ENCODE results near the gene PHLDA1.
"Not testable (repeated sequence)": the region's sequence is repeated elsewhere in the genome, so short reads cannot be mapped to it uniquely, and the experiment has no call there.

PHLDA1 gene

DNA sequence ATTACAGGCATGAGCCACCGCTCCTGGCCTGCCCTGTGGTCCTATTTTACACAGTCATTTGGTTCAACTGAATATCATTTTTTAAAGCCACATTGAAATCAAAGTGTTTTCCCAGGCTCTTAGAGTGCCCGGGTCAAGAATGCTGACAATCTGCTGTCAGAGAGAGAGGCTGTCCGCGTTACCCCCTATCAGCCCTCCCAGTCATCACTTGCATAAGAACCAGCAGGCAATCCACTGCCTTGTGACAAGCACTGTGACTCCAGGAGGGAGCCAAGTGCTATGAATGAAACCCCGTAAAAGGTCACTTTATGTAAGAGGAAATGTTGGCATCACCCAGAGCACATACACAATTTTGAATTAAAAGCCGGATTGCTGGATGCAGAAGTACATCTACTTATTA lies 13.5 kb downstream of the PHLDA1 start:
- no peak for DNase-seq

DNA sequence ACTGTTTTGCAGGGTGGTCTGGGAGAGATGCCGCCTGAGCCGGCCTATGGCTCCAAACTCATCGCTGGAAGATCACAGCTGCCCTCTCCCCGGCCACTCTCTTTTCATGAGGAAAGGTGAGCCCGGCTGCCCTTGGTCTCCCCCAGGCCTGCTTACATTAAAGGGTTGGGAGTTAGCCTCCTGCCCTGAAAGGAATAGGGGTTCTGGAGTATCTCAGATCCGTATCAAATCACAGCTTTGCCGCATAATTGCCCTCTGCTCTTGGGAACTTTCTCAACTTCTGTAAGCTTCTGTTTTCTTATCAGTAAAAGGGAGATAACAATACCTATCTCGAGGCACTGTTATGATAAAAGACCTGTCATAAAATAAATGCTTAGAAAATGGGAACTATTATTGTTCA lies 17.6 kb downstream of the PHLDA1 start:
- no peak for DNase-seq

DNA sequence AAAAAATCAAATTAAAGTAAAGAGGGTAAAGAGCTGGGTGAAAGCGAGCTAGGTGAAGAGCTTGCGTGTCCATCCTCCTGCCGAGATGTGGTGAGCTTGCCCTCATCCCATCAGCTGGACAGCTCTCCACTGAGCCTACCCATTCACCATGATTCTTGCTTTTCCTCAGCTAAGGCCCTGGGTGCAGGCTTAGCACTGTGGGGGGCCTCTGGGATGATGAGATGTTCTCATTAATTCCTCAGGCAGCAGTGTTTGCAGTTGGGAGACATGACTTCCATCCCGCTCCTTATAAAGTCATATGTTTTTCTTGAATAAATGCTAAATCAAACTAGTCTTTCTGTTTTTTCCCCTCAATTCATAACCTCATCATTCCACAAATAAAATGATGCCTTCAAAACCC lies 18.0 kb downstream of the PHLDA1 start:
- DNase-seq, result no peak

DNA sequence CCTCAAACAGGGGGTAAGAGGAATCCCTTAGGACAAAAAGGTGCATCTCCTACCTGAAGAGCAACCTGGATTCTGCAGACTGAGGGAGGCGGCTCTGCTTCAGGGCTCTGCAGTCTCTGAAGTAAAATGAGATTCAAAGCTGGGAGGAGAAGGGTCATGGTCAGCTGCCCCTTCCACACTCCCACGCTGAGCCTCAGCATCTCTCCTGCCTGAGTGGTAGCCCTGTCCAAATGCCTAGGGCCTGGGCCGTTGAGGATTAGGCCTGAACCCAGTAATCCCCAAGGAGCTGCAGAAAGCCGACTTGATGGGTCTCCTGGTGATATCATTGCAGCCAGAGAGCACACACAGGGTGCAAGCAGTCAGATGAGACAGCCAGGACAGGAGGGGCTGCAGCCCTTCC lies 18.9 kb downstream of the PHLDA1 start:
- DNase-seq, result no peak

DNA sequence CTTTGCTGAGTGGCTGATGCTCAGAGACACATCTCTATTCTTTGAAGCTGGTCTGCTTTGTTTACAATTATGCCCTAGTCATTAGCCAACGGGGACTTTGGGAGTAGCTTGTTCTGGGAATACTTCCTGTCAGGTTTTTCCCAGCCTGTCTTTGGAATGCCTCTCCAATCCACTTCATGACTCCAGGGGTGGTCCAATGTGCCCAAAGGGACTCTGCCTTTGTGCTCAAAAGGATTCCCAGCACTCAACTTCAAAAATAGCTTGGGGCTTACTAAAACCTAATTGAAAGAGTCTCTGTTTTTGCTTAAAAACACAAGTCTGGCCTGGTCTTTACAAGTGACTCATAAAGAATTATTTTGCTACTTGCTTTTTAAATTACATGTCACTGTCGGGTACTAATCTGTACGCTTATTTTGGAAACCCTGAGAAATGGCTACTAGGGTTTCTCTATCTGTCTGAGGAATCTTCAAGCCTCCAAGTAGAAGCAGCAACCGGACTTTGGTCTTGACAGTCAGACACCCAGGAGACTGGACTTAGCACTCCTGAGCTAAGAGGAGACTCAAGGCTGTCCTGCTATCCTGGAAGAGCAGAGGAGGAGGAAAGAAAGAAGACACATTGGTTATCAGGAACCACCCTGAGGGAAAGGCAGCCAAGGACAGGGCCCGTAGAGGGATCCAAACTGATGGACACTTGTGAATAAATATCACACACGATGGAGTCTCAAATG lies 20.7 kb downstream of the PHLDA1 start:
- no peak for DNase-seq

DNA sequence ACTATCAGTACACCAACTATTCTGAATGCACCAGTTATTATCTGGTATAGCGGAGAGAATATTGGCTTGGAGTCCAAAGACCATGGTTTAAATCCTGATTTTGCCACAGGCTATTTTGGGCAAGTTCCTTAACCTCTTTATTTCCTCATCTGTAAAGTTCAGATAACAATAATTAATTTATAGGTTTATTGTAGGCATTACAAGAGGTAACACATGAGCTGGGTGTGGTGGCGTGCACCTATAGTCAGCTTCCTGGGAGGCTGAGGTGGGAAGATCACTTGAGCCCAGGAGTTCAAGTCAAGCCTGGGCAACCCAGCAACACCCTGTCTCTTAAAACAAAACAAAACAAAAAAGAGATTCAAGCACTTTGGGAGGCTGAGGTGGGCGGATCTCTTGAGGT lies 23.1 kb downstream of the PHLDA1 start:
- DNase-seq, result no peak

DNA sequence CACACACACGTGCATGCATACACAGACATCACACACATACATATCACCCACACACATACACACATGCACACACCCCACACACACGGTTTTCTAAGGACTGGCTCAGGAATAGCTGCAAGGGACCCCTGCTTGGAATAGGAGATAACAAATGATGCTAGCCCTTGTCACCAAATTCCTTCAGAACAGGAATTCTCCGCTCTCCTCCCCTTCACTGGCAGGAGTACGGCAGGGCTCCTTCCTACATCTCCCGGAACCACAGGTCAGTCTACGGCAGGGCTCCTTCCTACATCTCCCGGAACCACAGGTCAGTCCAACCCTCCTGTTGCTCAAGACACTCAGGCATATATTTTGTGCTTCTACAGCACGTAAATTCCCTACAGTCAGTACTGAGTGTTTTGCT lies 23.9 kb downstream of the PHLDA1 start:
- DNase-seq, result no peak

DNA sequence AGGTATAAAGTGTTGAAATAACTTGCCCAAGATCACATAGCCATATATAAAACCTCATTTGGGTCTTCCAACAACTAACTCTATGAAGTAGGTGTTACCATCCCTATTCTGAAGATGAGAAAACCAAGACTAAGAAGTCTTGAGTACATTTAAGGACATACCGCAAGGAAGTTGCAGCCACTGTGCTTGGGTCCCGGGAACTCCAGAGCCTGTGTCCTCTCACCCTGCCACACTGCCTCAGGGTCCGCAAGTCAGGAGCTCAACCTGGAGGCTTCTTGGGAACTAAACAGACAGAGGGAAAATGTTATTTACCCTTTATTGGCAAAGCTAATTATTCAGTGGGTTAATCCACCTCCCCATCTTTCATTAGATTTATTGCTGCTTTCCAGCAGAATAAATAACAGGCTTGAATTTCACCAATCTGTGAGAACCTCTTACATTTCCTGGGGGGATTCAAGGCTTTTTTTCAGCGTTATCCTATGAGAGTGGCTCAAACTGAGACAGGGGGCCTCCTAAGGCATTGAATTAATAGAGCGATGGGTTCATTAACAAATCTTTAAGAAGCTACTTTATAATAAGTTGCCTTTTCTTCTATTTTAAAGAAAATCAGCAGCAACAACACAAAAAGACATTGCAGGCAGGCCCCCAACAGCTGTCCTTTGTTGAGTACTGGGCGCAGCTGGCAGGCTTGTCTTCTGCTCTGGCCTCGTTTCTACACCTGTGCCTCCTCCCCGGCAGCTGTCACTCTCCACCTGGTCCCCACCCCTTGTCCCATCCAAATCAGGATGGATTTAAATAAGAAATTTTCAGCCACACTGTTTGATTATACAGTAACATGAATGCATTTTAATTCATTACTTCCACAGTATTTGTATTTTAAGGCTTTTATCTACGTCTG lies 25.3 kb downstream of the PHLDA1 start:
- DNase-seq, result no peak

DNA sequence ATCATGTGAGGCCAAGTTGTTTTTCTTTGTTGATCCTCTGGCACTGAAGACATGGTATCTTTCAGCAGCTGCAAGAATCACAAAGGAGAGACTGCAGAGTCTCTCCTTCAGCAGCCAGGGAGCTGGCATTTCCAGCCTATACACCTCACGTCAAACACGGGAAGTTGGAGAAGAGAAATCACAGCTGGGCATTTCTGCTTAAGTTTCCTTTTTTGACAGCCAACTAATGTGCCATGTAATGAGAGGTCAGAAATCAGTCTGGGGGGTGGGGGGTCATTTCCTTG lies 28.3 kb downstream of the PHLDA1 start:
- no peak for DNase-seq

DNA sequence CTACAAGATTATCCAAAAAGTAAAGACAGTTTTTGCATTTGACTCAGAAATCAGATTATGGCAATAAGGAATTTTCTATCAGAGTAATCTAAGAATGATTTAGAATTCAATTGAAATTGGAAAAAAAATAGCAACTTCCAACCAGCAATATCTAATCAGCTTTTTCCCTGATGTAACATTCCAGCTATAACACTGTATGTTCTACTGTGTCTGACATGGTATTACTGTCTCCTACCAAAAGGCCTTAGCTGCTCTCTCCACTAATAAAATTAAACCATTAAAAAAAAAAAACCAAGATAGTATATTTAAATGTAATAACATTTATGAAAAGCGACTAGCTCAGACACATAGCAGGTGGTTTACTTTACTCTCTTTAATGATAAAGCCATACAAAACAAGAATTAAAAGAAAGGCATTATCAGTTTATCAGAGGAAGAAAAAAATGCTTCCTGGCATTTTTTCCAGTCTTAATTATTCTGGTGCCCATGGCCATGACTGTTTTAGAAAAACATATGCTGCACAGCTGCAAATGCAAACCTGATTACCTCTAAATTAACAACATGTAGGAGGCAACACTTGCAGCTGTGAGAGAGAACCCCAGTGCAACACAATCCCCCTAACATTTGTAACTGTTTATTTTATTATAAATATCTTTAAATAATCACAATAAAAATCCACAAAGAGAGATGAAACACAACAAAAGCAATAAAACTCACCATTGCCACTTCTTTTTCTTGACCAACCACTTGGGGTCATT lies 28.8 kb downstream of the PHLDA1 start:
- no peak for DNase-seq

DNA sequence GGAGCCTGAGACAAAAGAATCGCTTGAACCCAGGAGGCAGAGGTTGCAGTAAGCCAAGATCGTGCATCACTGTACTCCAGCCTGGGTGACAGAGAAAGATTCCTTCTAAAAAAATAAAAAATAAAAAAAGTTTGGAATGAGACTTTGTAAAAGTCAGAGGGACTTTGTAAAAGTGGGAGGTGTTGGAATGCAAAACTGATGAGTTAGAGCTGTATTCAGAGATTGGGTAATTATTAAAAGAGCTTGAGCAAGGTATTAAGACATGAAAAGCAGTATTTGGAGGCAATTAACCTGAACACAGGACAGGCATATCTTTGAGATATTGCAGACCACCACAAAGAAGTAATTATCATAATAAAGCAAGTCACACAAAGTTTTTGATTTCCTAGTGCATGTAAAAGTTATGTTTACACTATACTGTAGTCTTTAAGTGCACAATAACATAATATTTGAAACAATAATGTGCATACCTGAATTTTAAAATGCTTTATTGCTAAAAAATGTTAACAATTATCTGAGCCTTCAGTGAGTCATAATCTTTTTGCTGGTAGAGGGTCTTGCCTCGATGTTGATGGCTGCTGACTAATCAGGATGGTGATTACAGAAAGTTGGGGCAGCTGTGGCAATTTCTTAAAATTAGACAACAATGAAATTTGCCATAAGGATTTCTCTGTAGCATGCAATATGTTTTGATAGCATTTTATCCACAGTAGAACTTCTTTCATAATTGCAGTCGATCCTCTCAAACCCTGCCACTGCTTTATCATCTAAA lies 33.1 kb downstream of the PHLDA1 start:
- no peak for DNase-seq

DNA sequence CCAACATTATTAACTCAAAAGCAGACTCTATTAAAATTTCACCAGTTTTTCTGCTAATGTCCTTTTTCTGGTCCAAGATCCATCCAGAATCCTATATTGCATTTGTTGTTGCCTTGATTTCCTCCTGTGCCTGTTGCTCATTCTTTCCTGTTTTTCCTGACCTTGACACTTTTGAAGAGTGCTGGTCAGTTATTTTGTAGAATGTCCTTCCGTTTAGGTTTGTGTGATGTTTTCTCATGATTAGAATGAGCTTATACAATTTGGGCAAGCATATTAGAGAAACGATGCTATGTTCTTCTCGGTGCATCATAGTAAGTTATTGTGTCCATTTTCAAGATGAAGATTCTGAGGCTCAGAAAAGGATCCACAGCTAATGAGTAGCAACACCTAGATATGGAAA lies 33.9 kb downstream of the PHLDA1 start:
- DNase-seq, result no peak

DNA sequence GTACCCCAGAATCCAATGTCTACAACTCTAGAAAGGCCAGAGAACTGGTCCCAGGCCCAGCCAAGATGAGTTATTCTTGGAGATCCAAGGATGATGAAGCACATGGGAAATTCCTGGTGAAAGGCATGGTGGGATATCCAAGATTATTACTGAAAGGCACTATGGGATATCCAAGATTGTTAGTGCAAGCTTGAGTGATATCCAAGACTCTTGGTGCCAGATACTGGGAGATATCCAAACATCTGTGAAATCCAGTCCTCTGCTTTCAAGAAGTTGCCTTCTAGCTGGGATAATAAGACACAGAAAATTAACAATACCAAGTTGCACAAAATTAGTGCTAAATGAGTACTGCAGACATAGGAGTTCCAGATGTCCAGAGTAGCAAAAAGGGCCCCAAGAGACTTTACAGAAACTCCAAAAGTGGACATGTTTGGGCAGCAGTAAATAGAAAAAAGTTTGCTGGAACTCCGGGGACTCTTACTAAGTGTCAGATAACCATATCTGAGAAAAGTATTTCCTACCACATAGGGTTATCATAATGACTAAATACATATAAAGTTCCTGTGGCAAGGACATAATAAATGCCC lies 34.6 kb downstream of the PHLDA1 start:
- DNase-seq, result no peak

DNA sequence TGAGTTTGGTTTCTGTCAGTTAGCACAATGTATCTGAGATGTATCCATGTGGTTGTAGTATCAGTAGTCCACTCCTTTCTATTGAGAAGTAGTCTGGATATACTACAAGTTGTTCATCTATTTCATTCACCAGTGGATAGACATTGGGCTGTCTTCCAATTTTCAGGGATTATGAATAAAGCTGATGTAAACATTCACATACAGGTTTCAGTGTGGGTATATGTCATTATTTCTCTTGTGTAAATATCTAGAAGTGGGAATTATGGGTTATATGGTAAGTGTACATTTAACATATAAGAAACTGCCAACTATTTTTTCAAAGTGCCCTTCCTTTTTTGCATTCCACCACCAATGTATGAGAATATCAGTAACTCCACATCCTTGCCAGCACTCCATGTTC lies 35.9 kb downstream of the PHLDA1 start:
- DNase-seq, result no peak

DNA sequence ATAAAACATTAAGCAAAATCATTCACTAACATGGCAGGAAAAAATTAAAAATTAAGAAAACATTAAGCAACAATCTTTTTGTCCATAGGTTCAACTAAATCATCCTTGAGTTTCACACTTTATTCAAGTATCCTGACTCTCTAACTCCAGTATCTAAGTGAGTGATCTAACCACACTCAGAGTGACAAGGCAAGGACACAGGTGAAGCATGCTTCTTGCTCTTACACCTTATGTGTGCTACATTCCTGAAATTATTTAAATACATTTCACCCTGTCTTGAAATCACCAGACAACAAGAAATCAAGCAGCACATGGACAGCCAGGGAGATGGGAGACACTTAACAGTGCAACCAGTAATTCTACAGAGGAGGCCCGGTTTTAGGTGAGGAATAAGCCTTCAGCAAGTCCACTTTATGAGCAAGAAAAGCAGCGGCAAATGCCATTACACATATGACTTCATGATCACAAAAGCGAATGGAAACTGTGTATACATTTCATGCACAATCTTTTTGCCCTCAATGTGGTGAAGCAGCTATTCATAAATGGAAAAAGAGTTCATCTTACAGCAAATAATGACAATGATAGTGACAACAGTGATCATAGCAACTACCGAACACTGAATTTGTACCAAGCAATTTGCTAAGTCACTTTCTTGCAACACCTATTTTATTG lies 37.4 kb downstream of the PHLDA1 start:
- no peak for DNase-seq

DNA sequence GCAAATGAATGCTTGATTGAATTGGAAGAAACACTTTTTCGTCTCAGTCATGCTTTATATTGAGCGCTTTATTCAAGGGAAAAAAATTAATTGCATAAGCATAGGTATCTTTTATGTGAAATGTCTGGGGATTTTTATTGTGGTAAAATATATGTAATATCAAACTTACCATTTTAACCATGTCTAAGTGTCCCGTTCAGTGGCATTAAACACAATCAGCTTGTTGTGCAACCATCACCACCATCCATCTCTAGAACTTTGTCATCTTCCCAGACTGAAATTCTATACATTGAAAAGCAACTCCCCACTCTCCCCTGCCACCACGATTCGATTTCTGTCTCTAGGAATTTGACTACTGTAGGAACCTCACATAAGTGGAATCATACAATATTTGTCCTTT lies 39.8 kb downstream of the PHLDA1 start:
- no peak for DNase-seq

DNA sequence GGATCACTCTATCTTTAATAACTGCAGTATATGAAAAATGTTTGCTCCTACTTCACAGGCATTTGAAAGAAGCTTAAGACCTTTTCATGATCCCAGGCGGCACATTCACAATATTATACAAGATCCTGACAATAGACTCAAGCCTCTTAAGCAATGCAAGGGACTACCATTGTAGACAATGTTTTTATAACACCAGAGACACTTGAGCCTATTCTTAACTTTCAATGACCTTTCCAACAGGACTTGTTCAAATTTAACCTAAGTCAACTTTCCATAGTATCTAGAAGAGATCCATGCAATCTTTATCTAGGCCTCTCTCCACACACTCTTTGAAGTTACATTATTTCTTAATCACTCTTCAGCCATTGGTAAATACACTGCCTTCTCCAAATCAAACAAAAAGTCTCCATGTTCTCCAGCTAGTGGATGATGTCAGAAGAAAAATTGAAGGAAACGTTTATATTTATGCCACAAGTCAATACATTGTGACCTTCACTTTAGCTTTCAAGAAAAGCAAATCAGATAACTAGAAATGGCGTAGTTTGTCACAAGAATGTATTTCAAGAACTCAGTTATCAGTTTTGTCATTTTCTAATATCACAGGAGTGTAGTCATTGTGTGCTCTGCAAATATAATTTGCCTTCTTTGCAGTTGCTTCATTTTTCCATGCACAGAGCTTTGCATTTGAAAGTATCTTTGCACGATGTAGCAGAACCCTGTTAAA lies 41.2 kb downstream of the PHLDA1 start:
- DNase-seq, result no peak

DNA sequence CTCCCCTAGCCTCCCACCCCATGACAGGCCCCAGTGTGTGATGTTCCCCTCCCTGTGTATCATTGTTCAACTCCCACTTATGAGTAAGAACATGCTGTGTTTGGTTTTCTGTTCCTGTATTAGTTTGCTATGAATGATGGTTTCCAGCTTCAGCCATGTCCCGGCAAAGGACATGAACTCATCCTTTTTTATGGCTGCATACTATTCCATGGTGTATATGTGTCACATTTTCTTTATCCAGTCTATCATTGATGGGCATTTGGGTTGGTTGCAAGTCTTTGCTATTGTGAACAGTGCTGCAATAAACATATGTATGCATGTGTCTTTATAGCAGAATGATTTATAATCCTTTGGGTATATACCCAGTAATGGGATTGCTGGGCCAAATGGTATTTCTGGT lies 43.9 kb downstream of the PHLDA1 start:
- DNase-seq, result not testable (repeated sequence)

DNA sequence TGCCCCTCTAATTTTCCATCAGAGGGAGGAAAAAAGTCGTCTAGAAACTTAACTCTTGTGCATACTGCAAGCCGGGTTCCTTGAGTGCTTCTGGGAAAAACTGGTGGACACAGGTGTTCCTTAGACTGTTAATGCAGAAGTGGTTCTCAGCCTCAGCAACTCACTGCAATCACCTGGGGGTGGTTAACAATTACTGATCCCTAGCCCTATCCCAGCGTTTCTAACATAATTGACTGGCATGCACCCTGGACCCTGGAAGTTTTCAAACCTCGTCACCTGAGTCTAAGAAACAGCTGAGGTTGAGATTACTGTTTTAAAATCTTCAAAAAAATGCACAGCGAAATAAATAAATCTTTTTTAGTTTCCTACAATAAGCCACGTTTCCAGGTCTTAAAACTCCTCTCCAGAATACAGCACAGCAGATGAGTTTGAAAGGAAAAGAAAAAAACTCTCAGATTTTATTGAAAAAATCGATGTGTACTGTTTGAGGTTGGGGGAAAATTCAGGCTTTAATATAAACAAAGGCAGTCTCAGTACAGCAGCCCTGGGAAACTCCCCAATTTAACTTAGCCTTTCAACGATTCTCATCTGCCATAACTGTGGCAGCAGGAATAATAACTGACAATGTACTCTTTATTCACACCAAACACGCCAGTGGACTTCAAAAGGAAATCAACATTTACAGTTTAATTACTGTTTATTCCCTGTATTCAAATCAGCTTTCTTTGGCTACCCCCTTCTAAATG lies 45.4 kb downstream of the PHLDA1 start:
- DNase-seq, result no peak

DNA sequence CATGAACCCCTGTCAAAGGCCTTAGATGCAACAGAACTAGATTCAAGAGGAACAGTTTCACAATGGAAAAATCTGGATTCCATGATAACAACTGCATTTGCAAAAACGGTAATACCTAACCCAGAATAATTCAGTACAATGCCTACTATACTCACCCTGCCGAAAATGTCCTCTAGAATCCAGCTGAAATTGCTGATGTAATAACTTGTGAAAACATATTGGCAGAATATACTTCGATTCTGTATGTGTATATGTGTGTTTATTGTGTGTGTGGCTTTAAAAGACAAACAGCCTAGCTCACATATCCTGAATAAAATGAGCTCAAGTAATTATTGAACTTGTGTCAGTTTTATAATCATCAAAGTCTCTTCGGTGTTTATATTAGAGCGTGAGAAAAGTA lies 46.0 kb downstream of the PHLDA1 start:
- no peak for DNase-seq

Data from right forelimb (tissue), 1 donor.